Erythroblast (primary cell): Measurements from ENCODE around the gene TMEM44.

Source experiments
- GATA1 ChIP-seq: IDR thresholded peaks from 2 replicates; pipeline ENCODE4 v1.6.1; 2011; ENCODE audit warnings: low read depth, mild to moderate bottlenecking, control low read depth, low read length, moderate library complexity
- POLR2A ChIP-seq: IDR thresholded peaks from 2 replicates; pipeline ENCODE4 v1.6.1; 2011; ENCODE audit warnings: mild to moderate bottlenecking, low read length

DNA sequence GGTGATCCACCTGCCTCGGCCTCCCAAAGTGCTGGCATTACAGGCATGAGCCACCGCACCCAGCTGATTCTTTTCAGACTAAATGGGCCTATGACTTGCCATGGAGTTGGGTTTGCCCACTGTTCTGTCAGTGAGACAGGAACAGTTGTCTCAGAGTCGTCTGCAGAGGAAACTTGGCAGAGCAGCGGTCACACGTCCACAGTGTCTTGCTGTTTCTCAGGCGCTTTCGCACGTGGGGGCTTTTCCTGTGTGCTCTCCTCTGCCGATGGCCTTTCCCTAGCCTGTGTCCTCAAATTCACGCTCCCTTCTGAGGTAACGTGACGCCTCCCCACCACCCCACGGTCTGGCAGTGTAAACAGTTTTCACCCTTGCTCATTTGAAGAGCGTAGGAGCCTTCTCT lies 11.3 kb downstream of the TMEM44 start:
- no peak for TF ChIP-seq POLR2A
- no peak for TF ChIP-seq GATA1
